NAMALWA (cell line): Measurements from ENCODE around the gene NIPBL.
"Not testable (repeated sequence)": the region's sequence is repeated elsewhere in the genome, so short reads cannot be mapped to it uniquely, and the experiment has no call there.

ENCODE experiments used
- DNase-seq: peaks from one replicate; pipeline ENCODE4 v3.0.0-alpha.2; 2015; ENCODE audit warnings: low spot score

NIPBL gene

DNA sequence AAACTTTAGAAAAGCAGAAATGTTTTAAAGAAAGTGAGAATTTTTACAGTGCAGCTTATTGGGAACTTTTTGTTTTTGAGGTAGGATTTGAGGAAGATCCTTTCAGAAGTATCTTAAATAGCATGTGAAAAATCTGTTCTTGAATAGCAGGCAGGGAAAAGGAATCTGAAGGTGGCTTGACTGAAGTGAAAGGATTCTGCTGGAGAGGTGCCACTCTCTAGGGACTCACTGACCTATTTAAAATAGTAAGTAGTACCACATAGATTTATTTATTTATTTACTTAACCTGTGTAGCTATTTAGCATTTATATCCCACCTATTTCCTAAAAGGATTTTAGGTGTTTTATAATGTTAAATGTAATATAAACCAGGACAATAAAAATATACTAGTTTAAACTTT lies 69.1 kb downstream of the NIPBL start:
- DNase-seq, result no peak

DNA sequence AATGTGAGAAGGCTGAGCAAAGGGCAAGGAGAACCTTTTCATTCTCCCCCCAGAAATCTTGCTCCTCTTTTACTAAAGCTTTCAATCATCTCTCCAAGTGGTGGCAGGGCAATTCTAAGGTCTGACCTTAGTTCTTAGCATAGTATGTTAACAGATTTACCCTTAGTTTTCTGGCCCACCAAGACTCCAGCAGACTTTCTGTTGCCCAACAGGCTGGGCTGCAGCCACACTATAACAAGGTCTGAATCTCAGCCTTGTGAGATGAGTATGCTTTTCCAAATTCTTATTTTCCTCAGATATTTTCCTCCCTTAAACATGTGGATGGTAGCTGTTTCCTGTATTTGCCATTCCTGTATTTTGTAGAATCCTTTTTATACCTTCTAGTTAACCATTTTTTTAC lies 69.5 kb downstream of the NIPBL start:
- no peak for DNase-seq

DNA sequence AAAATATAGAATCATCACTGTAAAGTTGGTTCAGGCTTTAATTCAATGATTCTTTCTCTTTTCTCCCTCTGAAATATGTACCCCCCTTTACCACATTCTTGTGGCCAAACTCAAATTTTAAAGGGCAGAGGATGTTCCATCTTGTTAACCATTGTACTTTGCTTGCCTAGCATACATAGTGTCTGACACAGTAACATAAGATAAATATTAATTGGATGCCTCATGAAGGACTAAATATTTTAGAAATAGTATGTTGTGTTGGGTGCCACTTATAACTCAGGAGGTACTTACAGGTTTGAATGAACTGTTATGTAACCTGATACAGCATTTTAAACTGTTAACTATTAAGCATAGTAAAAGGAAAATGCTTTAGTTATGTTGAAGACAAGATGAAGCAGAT lies 71.5 kb downstream of the NIPBL start:
- DNase-seq, result no peak

DNA sequence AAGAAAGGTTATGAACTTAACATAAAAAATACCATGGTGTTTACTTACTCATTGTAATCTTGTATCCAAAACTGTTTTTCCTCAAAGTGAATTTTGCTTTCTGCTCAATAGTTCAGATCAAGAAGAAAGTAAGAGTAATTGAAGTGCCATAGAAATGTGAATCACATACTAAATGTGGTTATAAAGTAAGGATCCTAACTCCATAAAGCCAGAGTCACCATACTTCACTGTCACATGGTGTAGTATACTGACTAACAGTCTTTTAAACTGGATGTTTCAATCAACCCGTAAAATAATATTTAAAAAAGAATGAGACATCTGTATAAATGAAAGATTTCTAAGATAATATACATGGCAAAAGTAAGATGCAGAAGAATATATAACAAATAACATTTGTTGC lies 72.1 kb downstream of the NIPBL start:
- no peak for DNase-seq

DNA sequence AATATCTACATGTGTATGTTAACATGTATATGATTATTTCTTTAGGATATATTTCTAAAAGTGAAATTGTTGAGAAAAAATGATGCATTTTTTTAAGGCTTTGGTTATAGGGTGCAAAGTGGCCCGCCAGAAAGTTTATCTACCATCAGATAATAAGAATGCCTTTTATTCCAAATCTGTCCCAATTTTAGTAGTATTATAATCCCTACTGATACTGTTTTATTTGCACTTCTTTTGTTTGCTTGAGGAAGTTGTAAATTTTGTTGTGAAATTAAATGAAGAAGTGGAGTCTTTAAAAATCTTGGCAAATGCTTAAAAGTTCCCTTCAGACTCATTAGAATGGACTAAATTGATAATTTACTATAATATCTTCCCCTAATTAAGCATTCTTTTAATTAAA lies 73.0 kb downstream of the NIPBL start:
- DNase-seq, result no peak

DNA sequence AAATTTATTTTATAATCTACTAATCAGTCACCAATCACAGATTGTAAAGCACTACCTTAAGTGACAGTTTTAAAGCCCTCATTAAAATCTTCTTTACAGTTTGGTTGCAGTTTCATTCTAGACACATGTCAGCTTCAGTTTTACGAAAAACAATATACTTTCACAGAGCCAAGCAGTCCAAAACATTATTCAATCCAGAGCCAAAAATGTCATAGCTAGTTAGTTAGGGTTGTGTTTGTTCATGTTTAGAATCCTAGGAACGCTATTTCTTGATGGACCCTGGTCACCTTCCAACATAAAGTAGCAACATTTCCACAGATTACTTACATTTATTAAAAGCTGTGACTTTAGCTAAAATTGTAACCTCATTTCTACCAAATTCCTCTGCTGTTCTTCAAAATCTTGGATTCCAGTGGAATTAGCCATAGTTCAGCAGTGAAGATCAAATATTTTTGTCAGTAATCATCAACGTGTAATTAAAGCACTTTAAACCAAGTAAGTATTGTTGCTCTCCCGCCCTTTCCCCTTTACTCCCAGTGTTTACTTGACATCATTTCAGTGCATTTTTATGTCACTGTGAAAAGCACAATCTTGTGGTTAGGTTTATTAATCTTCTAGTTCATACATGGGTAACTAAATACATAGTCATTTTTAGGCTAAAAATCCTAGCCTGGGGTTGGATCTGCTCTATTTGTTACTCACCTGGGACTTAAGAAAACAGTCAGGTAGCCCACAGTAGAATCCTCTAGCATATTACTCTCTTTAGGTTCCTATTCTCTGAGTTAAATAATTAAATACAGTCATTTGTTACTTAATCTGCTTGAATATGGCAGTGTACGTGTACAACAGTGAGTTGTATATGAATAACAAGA lies 74.3 kb downstream of the NIPBL start:
- no peak for DNase-seq

DNA sequence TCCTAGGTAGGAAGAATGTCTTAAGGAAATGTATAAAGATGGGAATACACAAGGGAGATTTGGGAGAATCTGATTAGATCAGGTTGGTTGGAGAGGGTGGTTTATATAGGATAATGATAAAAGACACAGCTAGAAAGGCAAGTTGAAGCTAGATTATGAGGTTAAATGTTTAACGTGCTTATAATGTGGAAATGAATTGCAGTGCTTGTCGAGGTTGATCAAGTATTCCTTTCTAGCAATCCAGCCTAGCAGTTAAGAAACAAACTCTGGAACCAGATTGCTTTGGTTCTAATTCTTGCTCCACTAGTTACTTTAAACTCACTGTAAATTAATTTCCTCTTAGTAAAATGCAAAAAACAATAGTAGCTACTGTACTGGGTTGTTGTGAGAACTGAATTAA lies 76.5 kb downstream of the NIPBL start:
- DNase-seq, result no peak

DNA sequence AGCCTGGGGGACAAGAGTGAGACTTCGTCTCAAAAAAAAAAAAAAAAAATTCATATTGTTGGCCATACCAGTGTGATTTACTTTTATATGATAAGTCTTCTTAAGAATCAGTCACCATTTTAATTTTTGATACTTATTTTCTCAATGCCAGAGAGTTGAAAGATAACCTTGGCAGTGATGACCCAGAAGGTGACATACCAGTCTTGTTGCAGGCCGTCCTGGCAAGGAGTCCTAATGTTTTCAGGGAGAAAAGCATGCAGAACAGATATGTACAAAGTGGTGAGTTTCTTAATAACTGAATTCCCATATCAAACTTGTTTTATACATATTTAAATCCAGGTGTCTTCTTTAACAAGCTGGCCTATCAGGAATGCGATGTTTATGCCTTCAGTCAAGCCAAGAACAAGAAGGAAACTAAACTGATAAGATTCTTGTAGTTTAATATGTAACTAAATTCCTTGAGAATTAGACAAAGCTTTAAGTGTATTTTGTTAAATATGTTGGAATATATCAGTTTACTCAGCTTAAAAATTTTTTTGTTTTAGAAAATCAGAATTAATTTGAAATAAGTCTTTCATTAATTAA lies 81.5 kb downstream of the NIPBL start:
- no peak for DNase-seq

DNA sequence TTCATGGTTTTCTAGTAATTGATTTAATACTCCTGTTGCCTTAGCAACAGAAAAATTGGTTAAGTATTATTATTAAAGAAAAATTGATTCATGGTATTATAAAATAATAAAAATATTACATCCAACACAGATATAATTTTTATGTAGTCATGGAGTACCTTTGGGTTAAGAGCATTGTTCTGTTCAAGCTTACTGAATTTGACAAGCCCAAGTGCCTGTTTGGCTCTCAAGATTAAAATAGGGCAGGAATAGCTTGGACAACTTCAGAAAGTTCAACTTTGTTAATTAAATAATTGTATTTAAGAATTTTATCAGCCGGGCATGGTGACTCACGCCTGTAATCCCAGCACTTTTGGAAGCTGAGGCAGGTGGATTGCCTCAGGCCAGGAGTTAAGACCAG lies 82.0 kb downstream of the NIPBL start:
- no peak for DNase-seq

DNA sequence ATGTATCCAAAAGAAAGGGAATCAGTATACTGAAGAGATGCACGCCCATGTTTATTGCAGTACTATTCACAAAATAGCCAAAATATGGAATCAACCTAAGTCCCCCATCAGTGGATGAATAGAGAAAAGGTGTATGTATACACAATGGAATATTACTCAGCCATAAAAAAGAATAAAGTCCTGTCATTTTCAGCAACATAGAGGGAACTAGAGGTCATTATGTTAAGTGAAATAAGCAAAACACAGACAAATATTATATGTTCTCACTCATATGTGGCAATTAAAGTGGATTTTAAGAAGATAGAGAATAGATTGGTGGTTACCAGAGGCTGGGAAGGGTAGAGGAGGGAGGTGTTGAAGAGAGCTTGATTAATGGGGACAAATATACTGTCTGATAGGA lies 88.6 kb downstream of the NIPBL start:
- DNase-seq, result no peak

DNA sequence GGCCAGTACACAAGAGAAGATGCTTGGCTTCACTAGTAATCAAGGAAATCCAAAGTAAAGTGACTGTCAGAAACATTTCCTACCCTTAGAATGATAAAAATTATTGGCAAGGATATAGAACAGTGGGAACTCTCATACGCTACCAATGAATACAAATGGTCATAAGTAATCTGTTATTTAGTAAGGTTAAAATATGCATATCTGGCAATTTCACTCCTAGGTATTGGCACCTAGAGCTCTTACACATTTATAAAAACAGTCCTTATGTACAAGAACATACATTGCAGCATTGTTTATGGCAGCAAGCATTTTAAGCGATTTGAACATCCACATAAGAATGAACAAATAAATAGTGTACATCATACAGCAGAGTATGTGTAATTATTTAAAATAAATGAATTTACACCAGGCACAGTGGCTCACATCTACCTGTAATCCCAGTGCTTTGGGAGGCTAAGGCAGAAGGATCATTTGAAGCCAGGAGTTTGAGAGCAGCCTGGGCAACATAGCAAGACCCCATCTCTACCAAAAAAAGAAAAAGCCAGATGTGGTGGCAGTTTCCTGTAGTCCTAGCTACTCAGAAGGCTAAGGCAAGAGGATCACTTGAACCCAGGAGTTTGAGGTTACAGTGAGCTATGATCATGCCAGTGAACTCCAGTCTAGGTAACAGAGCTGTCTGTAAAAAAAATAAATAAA lies 93.3 kb downstream of the NIPBL start:
- no peak for DNase-seq

DNA sequence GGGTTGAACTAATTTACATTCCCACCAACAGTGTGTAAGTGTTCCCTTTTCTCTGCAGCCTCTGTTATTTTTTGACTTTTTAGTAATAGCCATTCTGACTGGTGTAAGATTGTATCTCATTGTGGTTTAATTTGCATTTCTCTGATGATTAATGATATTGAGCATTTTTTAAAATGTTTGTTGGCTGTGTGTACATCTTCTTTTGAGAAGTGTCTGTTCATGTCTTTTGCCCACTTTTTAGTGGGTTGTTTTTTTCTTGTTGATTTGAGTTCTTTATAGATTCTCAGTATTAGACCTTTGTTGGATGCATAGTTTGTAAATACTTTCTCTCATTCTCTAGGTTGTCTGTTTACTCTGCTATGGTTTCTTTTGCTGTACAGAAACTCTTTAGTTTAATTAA lies 101.6 kb downstream of the NIPBL start:
- DNase-seq, result no peak

DNA sequence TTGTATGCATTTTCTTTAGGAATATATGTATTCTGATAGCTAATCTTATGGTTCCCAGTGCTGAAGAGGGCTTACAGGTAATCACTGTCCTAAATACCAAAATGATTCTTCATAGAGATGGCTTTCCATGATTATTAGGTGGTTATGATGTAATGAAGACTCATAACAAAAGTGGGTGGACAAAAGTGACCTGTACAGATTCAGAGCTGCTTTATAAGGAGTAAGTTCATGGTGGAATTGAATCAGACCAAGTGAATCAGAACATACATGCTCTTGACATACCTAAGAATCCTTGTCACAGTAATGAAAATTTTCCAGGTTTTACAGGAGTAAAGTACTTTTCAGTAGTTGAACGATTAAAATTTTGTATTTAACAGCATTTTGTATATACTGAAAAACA lies 105.6 kb downstream of the NIPBL start:
- no peak for DNase-seq

DNA sequence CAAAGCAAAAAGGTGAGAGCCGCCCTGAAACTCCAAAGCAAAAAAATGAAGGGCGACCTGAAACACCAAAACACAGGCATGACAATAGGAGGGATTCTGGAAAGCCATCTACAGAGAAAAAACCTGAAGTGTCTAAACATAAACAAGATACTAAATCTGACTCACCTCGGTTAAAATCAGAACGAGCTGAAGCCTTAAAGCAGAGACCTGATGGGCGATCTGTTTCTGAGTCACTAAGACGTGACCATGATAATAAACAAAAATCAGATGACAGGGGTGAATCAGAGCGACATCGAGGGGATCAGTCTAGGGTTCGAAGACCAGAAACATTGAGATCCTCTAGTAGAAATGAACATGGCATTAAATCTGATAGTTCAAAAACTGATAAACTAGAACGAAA lies 108.8 kb downstream of the NIPBL start:
- DNase-seq, result no peak

DNA sequence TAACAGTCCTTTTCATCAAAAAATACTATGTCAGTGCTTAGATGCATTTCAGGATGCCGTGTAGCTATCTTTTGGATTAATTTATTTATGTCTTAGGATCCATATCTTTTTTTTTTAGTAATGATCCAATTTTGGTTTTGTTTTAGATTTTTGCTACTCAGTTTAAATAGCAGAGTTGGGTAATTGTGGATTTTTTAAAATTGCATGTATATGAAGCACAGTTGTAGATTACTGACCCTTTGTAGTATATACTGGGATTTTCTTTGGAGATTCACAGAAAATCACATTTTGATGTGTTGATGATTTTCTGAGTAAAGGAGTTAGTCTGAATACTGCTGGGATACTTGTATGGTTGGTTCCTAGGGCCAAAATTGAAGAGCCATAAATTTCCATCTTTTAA lies 111.8 kb downstream of the NIPBL start:
- DNase-seq, result no peak

DNA sequence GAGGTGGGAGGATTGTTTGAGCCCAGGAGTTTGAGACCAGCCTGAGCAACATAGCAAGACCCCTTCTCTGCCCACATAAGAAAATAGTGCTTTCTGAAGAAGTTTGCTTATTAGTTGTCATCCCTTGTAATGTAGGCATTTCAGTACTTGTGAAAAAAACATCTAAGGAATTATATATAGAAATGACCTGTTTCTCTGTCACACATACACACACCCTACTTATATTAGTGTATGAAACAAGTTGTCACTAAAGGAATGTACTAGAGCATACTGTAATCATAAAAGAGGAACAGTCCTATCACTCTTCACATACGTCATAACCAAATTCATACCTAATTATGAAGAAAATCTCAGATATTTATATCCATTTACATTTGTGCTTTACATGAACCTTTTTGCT lies 122.0 kb downstream of the NIPBL start:
- no peak for DNase-seq

DNA sequence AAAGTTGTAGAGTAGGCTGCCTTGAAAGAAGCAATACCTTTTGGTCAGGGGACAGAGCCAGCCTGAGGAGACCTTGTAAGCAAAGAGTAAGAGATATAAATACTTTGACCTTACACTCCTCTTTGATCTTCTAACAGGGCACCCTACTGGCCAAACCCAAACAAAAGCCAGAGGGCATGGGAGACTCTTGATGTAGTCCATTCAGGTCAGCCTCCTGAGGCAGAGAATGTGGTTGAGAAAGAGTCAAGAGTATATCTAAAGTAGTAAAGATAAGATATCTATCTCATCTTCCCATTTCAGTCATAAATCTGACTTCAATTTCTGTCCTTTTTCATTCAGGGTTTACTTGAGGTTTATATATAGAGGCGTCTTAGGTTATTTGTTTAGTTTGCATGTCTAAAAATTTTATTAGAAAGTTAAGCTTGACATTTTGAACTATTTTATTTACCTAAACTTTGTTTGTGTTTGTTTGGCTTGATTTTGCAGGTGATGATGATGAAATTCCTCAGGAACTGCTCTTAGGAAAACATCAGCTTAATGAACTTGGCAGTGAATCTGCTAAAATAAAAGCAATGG lies 125.7 kb downstream of the NIPBL start:
- peak; percentile 7 for DNase-seq

DNA sequence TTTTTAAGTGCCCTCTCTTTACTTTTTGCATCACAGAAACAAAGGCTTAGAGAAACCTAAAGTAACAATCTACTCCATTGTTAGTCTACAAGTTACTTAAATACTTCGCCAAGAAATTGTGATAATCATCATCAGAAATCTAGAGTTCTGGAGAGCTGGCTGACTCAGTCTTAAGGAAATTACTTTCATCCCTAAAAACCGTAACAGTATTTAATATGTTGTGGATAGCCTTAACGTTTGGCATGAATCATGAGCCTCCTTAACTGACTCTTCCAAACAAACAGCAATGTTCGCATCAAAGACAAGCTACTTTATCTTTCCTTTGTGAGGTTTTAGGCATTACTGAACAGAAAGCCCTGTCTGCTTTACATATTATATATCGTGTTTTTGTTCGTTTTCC lies 128.7 kb downstream of the NIPBL start:
- no peak for DNase-seq

DNA sequence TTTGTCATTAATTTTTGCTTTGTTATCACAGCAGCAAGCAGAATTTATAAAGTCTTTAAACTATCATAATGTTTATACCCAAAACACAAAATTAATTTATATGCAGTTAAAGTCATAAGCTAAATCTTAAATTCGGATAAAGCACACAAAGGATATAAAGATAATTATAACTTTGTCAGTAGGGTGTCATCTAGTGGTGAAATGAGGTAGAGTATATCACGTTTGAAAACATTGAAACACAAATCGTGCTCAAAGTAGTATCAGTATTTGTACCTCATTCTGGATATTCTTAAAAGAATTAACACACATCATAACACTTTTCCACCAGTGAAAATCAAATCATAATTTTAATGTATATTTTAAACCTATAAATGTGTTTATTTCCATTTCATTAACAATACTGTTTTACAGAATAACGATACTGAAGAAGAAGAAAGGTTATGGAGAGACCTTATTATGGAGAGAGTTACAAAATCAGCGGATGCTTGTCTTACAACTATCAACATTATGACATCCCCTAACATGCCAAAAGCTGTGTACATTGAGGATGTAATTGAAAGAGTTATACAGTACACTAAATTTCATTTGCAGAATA lies 129.5 kb downstream of the NIPBL start:
- peak; percentile 61 for DNase-seq

DNA sequence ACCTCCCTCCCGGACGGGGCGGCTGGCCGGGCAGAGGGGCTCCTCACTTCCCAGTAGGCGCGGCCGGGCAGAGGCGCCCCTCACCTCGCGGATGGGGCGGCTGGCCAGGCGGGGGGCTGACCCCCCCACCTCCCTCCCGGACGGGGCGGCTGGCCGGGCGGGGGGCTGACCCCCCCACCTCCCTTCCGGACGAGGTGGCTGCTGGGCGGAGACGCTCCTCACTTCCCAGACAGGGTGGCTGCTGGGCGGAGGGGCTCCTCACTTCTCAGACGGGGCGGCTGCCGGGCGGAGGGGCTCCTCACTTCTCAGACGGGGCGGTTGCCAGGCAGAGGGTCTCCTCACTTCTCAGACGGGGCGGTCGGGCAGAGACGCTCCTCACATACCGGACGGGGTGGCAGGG lies 136.6 kb downstream of the NIPBL start:
- not testable (repeated sequence) for DNase-seq

DNA sequence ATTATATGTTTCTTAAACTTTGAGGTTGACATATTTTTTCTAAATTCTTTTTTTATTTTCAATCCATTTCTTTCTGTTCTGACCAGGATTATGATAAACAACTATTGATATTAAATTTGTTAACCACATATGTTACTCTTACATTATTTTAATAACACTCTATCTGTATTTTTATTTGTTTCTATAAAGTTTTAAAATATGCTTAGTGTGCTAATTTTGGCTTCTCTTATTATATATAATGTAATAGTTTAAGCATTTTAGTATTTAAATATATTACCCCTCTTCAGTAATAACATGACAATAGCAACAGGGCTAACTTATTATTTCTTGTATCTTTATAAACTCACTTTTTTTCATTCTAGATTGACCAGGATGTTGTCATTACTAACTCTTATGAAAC lies 137.8 kb downstream of the NIPBL start:
- DNase-seq, result no peak

DNA sequence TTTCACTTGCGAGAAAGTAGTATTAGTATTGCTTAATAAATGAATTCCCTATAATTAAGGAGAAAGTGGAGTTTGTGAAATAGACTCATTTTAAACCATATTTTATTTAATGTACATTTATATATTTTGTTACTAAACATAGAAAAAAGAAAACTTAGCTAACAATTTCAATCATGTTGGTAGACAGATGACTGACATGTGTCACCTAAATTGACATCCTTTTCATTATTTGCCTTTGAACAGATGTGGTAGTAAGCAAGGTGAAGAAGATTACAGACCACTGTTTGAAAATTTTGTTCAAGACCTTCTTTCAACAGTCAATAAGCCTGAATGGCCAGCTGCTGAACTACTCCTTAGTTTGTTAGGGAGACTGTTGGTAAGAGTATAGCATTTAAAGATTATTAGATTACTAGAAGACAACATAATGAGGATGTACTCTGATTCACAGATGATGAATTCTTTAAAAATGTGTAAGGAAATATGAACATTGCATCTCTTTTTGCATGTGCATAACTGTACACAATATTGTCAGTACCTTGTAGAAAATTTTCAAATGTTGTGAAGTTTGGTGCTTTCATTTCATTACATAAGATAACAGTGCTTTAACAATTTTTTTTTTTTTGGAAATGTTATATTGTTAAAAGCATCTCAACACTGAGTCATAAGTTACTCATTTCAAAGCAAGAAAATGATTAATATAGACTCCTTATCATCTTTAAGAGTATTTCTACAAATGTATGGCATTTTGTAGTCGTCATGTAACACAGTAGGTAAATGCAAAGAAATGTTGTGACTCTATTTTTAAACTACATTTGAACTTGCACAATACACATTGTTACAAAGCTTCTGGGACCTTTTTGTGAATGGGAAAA lies 139.5 kb downstream of the NIPBL start:
- no peak for DNase-seq
